Astrocyte of the cerebellum (primary cell): ENCODE results near the gene GADD45B.
A peak's percentile ranks its signal among the peaks of the same experiment; 100 is the strongest.

Experiments
- DNase-seq: peaks from one replicate; pipeline ENCODE4 v3.0.0-alpha.2; 2011; ENCODE audit warnings: low read depth
- H3K4me3 ChIP-seq: 2 replicates; pipeline ENCODE4 v1.5.1; 2011; ENCODE audit warnings: mild to moderate bottlenecking, low read depth, low read length, moderate library complexity
- CTCF ChIP-seq: IDR thresholded peaks from 2 replicates; pipeline ENCODE4 v1.5.1; 2012; ENCODE audit warnings: low read length, low read depth, moderate library complexity, mild to moderate bottlenecking; ENCODE audit errors: missing control alignments
- in situ Hi-C: cut with HindIII; loops from 2 replicates; pipeline ENCODE4 v1.10.0; 2017; ENCODE audit warnings: low sequenced_read_pairs

GADD45B gene, protein sequence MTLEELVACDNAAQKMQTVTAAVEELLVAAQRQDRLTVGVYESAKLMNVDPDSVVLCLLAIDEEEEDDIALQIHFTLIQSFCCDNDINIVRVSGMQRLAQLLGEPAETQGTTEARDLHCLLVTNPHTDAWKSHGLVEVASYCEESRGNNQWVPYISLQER

GRCh38 chr19:2475702-2476450 is at the start of gene GADD45B:
Gene GADD45B, plus strand, starts transcription at chr19:2476127. Its CDS starts 232 bp downstream, at chr19:2476359.
- in situ Hi-C loops: no loop called here
- DNase-seq: peak; percentile 95
- peak within 1 kb of the TSS; percentile 99 for H3K4me3 ChIP-seq
- TF ChIP-seq CTCF: no peak

- in situ Hi-C loops: no loop called here
- TF ChIP-seq CTCF: no peak
- no peak for DNase-seq
Observed at GRCh38 chr19:2426611-2427428, 49.1 kb upstream of the GADD45B start.

DNA sequence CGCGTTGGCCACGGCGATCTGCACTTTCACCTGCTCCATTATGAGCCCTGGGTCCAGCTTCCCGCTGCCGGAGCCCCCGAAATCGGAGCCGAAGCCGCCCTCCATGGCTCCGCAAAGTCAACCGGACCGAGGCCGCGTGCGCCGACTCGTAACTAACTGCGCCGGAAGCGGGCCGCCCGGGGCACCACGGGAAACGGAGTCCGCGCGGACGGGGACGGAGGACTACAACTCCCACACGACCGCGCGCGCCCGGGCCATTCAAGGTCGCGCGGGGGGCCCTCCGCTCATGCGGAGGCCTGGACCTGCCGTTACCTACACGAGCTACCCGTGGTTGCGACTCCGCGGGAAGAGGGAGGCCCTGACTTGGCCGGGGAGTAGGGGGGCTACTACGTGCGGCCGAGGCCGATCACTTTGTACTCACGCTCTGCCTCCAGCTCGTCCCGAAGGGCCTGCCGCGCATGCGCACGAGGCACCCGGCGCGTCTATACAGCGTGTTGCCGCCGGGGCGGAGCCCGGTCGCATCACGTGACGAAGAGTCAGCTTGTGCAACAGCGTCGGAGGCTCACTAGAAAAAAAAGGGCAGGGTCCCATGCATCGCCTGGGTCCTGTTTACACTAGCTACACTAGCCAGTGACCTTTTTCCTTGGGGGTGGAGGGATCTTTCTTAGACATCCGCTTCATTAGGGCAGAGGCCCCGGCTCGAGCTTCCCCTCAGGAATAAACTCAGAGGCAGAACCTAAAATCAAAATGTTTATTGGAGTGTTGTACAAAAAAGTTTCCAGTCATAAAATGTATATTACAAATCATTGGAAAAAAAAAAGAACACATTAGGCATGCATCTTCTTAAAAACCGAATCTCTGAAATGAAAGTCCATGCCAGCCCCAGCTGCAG is 48.3 kb upstream of the GADD45B start, which contains the start of gene TIMM13:
TIMM13 (minus strand) TSS at position 158 of the 892 bp plus-strand sequence; CDS start at position 105, 53 bp downstream.
- in situ Hi-C loops: no loop called here
- no peak for TF ChIP-seq CTCF
- H3K4me3 ChIP-seq: peak within 1 kb of the TSS; percentile 91
- peak; percentile 89 for DNase-seq

More at GRCh38 chr19:2426611-2427428, 49.1 kb upstream of the GADD45B start:
- peak overlapping the region; percentile 91 for H3K4me3 ChIP-seq

GRCh38 chr19:2428321-2428690 is 47.6 kb upstream of the GADD45B start:
- DNase-seq: no peak
- TF ChIP-seq CTCF: no peak
- in situ Hi-C loops: no loop called here
- H3K4me3 ChIP-seq: peak overlapping the region; percentile 91

GRCh38 chr19:2428756-2429711 is 46.9 kb upstream of the GADD45B start:
- no peak for TF ChIP-seq CTCF
- no peak for DNase-seq
- no peak overlapping the region for H3K4me3 ChIP-seq
- in situ Hi-C loops: no loop called here
